HG03196 (cell line): ENCODE data around the gene TNS4.
"Not testable (repeated sequence)": the region's sequence is repeated elsewhere in the genome, so short reads cannot be mapped to it uniquely, and the experiment has no call there.

ENCODE experiments used
- ATAC-seq: cut with Tn5 transposase; IDR thresholded peaks from one replicate; pipeline ENCODE4 v1.9.1; 2021; ENCODE audit not compliant: unreplicated experiment

TNS4 gene, protein sequence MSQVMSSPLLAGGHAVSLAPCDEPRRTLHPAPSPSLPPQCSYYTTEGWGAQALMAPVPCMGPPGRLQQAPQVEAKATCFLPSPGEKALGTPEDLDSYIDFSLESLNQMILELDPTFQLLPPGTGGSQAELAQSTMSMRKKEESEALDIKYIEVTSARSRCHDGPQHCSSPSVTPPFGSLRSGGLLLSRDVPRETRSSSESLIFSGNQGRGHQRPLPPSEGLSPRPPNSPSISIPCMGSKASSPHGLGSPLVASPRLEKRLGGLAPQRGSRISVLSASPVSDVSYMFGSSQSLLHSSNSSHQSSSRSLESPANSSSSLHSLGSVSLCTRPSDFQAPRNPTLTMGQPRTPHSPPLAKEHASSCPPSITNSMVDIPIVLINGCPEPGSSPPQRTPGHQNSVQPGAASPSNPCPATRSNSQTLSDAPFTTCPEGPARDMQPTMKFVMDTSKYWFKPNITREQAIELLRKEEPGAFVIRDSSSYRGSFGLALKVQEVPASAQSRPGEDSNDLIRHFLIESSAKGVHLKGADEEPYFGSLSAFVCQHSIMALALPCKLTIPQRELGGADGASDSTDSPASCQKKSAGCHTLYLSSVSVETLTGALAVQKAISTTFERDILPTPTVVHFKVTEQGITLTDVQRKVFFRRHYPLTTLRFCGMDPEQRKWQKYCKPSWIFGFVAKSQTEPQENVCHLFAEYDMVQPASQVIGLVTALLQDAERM

DNA sequence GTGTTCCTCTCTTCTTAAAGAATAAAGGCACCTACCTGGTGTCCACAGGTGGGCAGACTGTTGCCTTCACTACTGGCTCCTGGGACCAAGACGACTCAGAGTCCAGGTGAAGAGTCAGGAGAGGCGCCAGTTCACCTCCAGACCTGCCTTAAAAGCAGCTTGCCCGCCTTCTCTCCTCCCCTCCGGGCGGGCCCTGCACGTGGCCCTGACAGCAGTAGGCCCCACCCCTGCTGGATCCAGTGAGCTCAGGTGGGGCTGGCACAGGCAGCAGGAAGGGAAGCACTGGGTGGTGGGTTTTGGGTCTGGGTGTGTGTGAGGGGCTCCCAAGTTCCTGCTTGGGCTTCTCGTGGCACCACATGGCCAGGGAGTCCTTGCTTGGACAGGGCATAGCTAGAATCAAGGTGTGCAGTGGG lies at the start of gene TNS4:
Gene TNS4, minus strand, starts transcription at position 125 of the 413 bp plus-strand sequence. CDS start 5,198 bp downstream, outside the sequence.
- no peak for ATAC-seq

DNA sequence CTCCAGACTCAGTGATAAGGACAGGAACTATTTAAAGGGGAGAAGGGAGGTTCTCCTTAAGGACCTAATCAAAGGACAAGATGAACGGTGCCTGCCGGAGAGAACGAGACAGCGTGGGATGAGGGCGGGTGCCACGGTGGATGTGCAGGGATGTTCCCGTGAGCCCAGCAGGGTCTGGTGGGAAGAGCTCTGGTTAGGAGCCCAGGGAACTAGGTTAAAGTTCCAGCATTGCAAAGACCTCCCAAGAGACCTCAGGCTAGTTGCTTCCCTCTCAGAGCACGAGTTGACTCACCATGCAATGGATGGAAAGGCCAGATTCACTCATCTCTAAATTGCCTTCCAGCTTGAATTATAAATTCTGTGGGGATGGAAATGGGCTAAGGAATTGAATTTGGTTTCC lies 49.2 kb upstream of the TNS4 start:
- ATAC-seq, result no peak

DNA sequence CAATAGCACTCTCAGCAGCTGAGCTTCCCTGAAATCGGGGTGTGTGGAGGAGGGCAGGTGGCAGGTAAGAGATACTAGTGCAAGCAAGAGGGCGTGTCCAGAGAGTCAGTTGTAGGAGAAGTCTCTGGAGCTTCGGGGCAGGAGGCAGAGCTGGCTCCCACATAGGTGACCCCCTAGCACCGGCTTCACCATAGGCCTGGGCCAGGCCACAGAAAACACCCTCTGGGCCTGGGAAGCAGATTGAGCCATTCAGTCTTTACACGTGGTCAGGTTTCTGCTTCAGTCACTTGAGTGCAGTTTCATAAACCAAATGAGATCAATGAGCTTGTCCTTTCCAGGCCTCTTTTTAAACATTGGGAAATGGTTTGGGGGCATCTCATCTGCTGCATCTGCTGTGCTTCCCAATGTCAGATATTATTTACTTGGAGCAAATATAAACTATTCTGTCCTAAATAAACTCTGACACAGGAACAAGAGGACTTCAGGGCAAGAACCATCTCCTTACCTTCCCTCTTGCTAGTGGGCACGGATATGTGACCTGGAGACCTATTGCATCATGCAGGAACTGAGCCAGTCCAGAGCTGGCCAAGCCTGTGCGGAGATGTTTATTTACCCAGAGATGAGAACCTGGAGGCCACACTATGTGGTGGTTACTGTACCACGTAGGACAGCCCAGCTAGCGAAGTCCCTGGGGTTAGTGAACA lies 47.7 kb upstream of the TNS4 start:
- no peak for ATAC-seq

DNA sequence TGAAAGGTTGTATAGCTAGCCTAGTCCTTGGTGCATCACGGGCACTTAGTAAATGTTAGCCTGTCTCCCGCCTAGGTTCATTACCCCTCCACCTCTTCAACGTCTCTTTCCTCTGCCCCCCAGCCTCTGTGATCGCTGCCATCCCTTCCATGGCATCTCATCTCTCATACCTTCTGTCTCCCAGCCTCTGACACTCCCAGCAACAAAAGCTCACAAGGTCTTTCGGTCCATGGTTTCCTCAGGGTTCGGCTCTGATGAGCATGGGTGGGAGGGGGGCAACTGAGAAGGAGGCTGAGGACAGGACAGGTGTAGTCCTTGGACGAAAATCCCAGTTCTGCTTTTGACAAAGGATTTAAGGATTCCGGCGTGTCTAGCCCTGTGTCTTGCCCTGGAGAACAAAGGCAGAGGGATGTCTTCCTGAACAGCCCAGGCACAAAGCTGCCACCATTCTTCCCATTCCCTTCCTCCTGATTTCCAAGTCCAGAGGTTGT lies 47.1 kb upstream of the TNS4 start:
- ATAC-seq, result no peak

DNA sequence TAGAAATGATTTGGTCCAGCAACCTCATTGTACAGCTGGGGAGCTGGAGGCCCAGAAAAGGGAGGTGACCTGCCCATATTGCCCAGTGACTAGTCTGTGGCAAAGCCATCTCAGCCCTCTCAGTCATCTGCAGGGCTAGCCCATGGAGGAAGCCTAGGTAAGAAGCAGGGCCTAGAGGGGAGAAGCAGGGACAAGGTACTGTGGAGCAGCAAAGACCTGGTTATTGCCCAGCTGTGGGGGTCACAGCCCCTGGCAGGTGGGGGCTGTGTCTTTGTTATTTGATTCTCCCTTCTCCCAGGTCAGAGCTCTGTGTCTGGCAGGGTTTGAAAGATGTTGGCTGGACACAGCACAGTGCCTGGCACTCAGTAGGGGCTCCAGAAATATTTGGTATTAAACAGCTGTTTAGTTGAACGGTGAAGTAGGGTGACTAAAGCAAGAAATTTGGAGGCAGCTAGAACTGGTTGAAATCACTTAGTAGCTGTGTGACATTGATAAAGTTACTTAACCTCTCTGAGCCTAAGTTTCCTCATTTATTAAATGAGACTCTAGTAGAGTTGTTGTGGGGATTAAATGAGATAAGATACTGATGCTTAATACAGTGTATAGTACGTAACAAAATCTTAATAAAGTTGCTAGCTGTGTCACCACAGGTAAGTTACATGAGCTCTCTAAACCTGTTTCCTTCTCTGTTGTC lies 46.5 kb upstream of the TNS4 start:
- ATAC-seq, result no peak

DNA sequence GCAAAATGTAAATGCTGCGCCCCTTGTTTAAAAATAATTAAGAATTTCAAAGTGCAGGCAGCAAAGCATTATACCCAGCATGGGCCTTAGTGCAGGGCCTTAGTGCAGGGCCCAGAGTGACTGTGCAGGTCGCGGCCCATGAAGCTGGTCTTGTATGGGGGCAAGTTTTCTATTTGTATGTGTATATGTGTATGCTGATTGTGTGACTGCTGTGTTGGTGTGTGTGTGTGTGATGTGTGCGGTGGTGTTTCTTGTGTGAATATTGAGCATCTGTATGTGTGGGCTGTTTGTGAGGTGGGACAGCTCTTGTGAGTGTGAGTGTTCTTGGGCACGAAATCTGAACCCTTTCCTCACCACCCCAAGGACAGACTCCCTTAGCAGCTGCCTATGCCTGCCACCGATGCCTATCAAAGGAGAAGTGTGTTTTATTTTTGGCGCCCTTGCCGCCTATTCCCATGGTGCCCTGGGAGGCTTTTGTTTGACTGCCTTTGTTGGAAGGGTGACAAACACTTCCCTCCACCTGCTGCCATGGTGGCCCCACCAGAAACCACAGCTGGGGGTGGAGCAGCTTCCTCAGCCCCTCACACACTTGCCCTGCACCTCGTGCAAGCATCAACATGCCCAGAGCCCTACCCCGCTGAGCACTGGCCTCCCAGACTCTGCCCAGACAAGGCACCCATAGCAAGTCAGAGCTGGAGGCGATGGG lies 45.8 kb upstream of the TNS4 start:
- ATAC-seq, result no peak

DNA sequence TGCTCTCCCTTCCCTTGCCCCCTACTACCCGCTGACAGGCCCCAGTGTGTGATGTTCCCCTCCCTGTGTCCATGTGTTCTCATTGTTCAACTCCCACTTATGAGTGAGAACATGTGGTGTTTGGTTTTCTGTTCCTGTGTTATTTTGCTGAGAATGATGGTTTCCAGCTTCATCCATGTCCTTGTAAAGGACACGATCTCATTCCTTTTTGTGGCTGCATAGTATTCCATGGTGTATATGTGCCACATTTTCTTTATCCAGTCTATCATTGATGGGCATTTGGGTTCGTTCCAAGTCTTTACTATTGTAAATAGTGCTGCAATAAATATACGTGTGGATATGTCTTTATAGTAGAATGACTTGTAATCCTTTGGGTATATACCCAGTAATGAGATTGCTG lies 45.1 kb upstream of the TNS4 start:
- ATAC-seq, result not testable (repeated sequence)

DNA sequence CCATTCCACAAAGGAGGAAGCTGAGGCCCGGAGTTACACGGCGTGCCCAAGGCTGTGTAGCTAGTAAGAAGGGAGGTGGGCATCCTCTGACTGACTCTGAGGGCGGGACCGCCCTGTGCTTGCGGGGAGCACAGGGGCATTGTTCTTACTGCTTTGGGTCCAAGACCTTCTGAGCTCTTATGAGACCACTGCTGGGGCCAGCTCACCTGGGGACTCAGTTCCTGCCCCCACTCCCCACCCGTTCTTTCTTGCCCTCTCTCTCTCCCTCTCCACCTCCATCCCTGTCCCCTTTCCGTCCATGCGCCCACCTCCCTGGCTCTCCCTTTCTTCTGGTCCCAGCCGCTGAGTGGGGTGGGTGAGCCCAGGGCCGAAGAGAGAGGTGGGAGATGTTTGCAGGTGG lies 44.2 kb upstream of the TNS4 start:
- ATAC-seq, result no peak

DNA sequence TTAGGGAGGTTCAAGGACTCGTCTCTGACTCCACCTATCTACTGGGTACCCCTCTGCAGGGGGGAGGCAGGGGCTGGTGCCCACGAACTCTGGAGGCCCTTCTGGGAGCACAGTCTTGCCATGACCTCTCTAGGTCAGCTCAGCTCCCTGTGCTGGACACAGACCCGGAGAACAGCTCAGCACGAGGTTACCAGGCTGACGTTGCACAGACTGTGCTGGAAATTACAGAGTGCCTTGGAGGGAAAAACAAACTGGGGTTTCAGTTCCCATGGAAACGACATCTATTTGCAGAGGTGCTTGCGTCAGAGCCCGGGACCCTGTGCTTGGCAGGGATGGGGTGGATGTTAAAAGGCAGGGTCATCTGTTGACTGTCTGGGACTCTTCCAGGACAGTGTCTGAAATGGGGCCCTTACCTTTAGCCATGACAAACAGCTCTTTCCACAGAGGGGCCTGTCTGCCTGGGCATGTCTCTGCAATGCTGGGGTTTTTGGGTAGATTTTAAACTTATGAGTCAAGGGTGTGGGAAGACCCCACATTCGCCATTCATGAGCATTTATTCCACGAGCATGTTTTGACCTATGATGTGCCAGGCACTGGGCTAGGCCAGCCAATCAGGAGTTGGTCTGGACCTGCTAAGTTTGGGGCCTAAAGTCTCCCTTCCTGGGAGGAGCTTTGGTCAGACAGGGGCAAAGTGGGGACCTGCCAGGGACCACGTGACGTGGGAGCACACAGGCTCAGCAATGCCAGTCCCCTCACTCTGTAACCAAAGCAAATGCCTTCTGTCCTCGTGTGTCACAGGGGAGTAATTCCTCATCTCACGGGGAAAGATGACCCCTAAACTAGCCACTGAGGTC lies 41.4 kb upstream of the TNS4 start:
- ATAC-seq, result no peak

DNA sequence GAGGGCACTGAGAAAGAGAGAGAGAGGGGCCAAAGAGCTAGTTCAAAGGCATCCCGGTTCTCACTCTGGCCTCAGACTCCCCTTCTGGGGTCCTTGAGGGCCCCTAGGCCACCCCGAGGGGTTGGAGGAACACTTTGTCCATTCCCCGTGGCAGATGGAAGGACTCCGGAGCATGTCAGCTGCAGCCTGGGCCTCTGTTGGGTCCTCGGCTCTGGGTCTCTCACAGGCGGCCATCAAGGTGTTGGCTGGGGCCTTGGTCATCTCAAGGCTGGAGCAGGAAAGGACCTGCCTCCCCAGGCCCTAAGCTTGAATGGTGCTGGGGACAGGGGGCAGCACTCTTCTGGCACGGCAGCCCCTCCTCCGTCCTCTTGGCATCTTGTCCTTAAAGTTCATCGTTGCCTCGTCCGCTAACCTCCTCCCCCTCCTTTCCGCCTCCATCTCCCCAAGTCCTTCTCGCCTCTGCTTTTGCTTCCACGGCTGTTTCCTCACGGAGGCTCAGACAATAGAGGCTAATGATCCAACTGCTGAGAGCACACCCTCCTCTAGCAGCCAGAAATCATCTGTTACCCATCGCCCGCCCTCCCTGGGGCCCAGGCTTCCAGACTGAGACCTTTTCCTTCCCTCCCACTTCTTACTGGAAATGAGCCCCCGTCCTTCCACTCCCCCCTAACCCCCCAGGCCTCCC lies 40.6 kb upstream of the TNS4 start:
- no peak for ATAC-seq

DNA sequence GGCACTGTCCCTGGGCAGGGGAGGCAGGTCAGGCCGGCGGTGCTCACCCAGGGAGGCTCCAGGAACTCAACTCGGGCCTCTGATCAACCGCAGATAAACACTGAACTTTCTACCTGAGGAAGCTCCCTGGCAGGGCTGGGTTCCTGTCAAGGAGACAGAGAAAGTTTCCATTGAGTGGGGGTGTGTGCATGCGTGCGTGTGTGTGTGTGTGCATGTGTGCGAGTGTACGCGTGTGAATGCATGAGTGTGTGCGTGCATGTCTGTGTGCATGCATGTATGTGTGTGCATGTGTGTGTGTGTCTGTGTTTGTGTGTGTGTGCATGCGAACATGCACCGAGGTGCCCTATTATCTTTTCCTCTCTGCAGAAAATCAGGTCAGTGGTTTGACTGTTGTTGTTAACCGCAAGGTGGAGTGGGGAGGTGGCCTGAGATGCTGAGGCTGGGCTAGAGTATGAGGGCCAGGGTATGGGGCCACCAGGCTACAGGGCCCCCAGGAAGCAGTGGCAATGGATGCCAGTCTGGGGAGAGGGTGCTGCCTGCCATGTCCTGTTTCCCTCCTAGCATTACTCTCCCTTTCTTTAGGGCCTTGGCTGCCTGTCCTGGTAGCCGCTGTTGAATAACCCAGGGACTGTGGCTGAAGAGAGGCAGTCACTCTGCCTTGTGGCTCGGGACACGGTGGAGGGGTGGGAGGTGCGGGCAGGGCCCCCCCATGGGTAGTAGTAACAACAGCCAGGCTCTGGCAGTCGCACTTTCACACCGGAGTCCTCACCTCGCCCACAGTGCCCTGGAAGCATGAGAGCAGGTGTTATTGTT lies 39.8 kb upstream of the TNS4 start:
- ATAC-seq, result no peak

DNA sequence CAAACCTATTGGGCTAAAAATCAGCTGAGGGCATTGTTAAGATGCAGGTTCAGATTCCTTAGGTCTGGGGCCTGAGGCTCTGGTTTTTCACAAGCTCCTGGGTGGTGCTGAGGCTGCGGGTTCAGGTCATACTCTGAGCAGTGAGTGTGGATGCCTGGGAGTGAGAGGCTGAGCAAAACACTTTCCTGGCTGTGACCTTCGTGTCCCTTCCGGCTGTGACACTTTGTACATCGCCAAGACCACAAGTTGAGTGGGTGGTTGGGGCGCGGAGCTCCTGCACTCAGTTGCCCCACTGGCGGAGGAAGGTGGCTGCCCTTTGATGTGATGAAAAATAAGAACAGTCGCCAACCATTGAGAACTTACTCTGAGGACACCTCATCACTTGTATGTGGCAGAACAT lies 39.0 kb upstream of the TNS4 start:
- no peak for ATAC-seq

DNA sequence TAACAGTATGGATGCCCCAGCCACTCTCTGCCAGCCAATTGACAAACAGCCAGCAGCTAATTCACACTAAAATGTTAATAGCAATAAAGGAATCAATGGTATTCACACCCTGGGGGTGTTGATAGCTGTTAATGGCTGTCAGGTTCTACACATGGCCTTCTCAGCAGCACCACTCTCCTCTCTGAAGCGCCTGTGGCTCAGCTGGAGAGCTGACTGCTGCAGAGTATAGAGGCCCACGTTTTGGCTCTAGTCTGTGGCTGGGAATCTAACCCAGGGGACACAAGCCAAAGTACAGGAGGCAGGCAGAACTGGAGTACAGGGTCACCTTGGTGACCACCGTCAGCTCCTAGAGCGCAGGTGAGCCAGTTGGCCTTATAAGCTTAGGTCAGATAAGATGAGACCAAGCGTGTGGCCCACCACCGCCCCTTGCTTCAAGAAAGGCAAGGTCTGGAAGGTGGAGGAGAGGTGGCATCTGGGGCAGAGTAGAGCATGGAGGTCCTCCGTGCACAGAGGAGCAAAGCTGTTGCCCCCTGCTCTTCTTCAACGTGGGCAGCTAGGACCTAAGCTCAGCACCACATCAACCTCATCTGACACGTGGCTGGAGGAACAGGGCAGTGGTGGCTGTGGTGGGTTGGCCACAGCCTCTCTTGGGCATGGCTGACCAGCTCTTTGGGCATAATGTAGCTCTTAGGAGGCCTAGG lies 38.4 kb upstream of the TNS4 start:
- ATAC-seq, result no peak

DNA sequence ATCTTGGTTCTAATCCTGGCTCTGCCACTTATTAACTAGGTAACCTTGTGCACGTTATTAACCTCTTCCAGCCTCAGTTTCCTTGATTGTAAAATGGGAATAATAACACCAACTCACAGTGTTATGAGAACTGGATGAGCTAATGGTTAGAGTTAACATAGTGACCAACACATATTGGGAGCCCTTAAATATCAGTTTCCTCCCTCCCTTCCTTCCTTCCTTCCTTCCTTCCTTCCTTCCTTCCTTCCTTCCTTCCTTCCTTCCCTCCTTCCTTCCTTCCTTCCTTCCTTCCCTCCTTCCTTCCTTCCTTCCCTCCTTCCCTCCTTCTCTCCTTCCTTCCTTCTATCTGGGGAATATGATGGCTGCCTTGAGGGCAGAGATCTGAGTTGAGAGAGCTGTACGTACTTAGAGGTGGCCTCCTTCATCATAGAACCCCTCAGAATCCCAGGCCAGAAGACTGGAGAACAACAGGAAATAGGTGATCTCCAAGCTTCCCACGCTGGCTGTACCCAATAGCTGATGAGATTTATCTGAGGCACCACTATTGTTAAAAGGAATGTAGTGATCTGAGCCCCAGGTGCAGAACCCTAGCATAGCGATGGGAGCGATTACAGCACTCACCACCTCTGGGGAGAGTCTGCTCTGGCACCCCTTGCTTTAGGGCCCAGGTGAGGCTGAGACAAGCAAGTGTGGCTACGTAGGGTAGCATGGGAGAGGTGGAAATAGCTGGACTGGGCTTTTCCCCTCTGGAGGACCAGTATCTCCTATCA lies 37.7 kb upstream of the TNS4 start:
- ATAC-seq, result no peak

DNA sequence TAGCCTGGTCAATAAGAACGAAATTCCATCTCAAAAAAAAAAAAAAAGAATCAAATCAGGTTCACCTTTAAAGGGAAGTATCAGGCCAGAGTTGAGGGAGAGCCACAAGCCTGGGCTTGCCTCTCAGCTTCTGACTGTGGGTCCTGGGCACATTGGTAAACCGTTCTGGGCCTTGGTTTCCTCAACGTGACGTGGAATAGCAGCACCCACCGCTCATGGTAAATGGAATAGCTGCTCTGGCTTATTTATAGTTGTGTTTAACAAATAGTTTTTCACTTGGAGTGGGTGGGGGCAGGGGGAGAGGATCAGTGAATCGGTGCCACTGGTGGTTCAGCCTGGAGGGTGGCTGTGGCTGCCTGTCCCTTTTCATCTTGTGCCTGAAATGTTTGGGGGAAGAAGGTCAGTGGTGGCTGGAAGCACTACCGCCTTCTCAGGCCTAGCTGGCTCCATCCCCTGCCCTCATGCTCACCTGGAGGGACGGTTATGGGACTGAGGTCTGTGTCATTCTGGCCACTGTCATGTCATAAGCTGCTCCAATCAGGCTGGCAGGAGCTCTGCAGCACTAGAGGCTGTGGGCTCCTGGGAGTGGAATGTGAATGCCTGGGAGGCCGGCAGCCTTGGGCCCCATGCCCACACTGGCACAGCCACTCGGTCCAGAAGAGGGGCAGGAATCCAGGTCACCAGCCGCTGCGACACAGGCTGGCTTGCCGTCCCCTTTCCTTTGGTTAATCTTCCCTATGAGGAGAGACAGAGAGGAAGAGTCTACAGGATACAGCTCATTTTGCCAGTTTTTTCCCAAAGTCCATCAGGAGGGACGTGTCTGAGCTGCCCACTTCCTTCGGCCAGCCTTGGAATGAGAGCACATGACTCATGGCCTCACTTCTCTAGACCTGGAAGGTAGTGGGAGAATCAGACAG lies 36.9 kb upstream of the TNS4 start:
- ATAC-seq, result no peak
